SK-N-SH (cell line): ENCODE results near the gene TLX2. TPM values are rescaled to one million over a fixed set of nuclear protein-coding genes. Genes with fewer than 3 reads are reported as not detected.
"Not testable (repeated sequence)": the region's sequence is repeated elsewhere in the genome, so short reads cannot be mapped to it uniquely, and the experiment has no call there.

ENCODE experiments used
- CTCF ChIA-PET: fragments of 300-600, 350-600 bp; formaldehyde crosslinking; extraction: SDS; loops from one replicate; lab custom pipeline; 2021; lab: Yijun Ruan, JAX
- POLR2A ChIA-PET: fragments of 350-600 bp; sonication (Branson Sonifier 250); formaldehyde crosslinking; extraction: SDS; loops from one replicate; lab custom pipeline; 2020; ENCODE audit warnings: antibody characterized with exemption, inconsistent platforms; lab: Yijun Ruan, JAX
- DNase-seq: peaks from one replicate; pipeline ENCODE4 v3.0.0; 2012
- H2AFZ ChIP-seq: fragments of 200-600 bp; sonication (generic); 2 replicates; pipeline ENCODE4 v1.8.1; 2016; ENCODE audit warnings: antibody characterized with exemption, mild to moderate bottlenecking, low read depth
- H3F3A ChIP-seq: fragments of 200-600 bp; sonication (generic); replicated peaks from 2 replicates; pipeline ENCODE3; 2016; ENCODE audit warnings: antibody characterized with exemption, mild to moderate bottlenecking; ENCODE audit not compliant: insufficient read depth
- H3K27ac ChIP-seq, 2 experiments: fragments of 200-500 bp in 1 of 2; fragments of 200-600 bp in 1 of 2; sonication (Bioruptor generic) in 1 of 2; sonication (generic), shearing (Covaris generic) in 1 of 2; 2 replicates each; pipeline versions ENCODE4 v1.5.1 to v1.6.1; 2014 to 2016; ENCODE audit warnings: low read depth in 2 of 2, inconsistent platforms in 1 of 2, low read length in 1 of 2, mild to moderate bottlenecking in 1 of 2, mixed read lengths in 1 of 2
- H3K27me3 ChIP-seq: fragments of 200-600 bp; sonication (generic), shearing (Covaris generic); 2 replicates; pipeline ENCODE4 v1.6.1; 2016; ENCODE audit warnings: mixed run types; ENCODE audit not compliant: insufficient read depth
- H3K36me3 ChIP-seq, 2 experiments: fragments of 200-500 bp in 1 of 2; fragments of 200-600 bp in 1 of 2; sonication (Bioruptor generic) in 1 of 2; sonication (generic) in 1 of 2; replicated peaks in 1 of 2; 2 replicates each; pipeline versions ENCODE3 to v1.5.1; 2014 to 2016; ENCODE audit warnings: low read length in 1 of 2, mild to moderate bottlenecking in 1 of 2; ENCODE audit not compliant: insufficient read depth in 2 of 2, control insufficient read depth in 1 of 2
- H3K4me1 ChIP-seq, 2 experiments: fragments of 200-500 bp in 1 of 2; fragments of 200-600 bp in 1 of 2; sonication (Bioruptor generic) in 1 of 2; sonication (generic), shearing (Covaris generic) in 1 of 2; 2 replicates each; pipeline versions ENCODE4 v1.5.1 to v1.6.1; 2014 to 2016; ENCODE audit warnings: low read depth in 1 of 2, low read length in 1 of 2, mixed run types in 1 of 2; ENCODE audit not compliant: insufficient read depth in 2 of 2, control insufficient read depth in 1 of 2
- H3K4me2 ChIP-seq: fragments of 200-600 bp; sonication (generic), shearing (Covaris generic); 2 replicates; pipeline ENCODE4 v1.6.1; 2017; ENCODE audit warnings: mixed run types
- H3K4me3 ChIP-seq, 2 experiments: fragments of 200-500 bp in 1 of 2; fragments of 200-600 bp in 1 of 2; sonication (Bioruptor generic) in 1 of 2; sonication (generic), shearing (Covaris generic) in 1 of 2; 2 replicates each; pipeline versions ENCODE4 v1.5.1 to v1.8.1; 2014 to 2016; ENCODE audit warnings: low read depth in 2 of 2, inconsistent platforms in 1 of 2, low read length in 1 of 2, mild to moderate bottlenecking in 1 of 2, mixed read lengths in 1 of 2, moderate library complexity in 1 of 2
- H3K79me2 ChIP-seq: fragments of 200-600 bp; sonication (generic); 2 replicates; pipeline ENCODE4 v1.8.1; 2017; ENCODE audit warnings: mild to moderate bottlenecking; ENCODE audit not compliant: insufficient read depth
- H3K9ac ChIP-seq: fragments of 200-600 bp; sonication (generic); 2 replicates; pipeline ENCODE4 v1.6.1; 2017; ENCODE audit warnings: mixed run types
- H3K9me2 ChIP-seq: fragments of 200-600 bp; sonication (generic); 2 replicates; pipeline ENCODE4 v1.6.1; 2017; ENCODE audit warnings: mixed run types
- H3K9me3 ChIP-seq: fragments of 200-600 bp; sonication (generic); 2 replicates; pipeline ENCODE4 v1.6.1; 2017; ENCODE audit warnings: mixed run types, mild to moderate bottlenecking, moderate library complexity
- H4K20me1 ChIP-seq: fragments of 200-600 bp; sonication (generic); 2 replicates; pipeline ENCODE4 v1.6.1; 2017; ENCODE audit warnings: mild to moderate bottlenecking, mixed run types; ENCODE audit not compliant: insufficient read depth
- CTCF ChIP-seq: fragments of 200-600 bp; sonication (generic); IDR thresholded peaks from 2 replicates; pipeline ENCODE4 v1.6.1; 2017; ENCODE audit warnings: antibody characterized with exemption, mild to moderate bottlenecking, moderate library complexity
- FOXJ3 ChIP-seq: sonication (generic); formaldehyde crosslinking; IDR thresholded peaks from 2 replicates; pipeline ENCODE4 v1.5.1; 2020; ENCODE audit warnings: mild to moderate bottlenecking, missing genetic modification reagents
- IRF3 ChIP-seq: fragments of 150-350 bp; IDR thresholded peaks from 2 replicates; pipeline ENCODE4 v1.6.1; 2016; ENCODE audit warnings: mild to moderate bottlenecking, low read depth, low read length
- JUND ChIP-seq: IDR thresholded peaks from 2 replicates; pipeline ENCODE4 v1.4.0; 2012
- MXI1 ChIP-seq: IDR thresholded peaks from 2 replicates; pipeline ENCODE4 v1.6.1; 2012; ENCODE audit warnings: mild to moderate bottlenecking, low read depth, low read length, improper control_type of control experiment
- NRF1 ChIP-seq: IDR thresholded peaks from 2 replicates; pipeline ENCODE4 v1.6.1; 2012; ENCODE audit warnings: low read depth, mild to moderate bottlenecking, low read length
- PBX3 ChIP-seq: IDR thresholded peaks from 2 replicates; pipeline ENCODE4; 2012
- POLR2AphosphoS5 ChIP-seq: IDR thresholded peaks from 2 replicates; pipeline ENCODE4 v1.6.1; 2012; ENCODE audit warnings: low read depth, low read length
- RAD21 ChIP-seq: IDR thresholded peaks from 2 replicates; pipeline ENCODE4 v1.6.1; 2012; ENCODE audit warnings: mild to moderate bottlenecking, low read length
- RFX5 ChIP-seq: IDR thresholded peaks from 2 replicates; pipeline ENCODE4 v1.6.1; 2012; ENCODE audit warnings: mild to moderate bottlenecking, improper control_type of control experiment, low read length
- SMC3 ChIP-seq: IDR thresholded peaks from 2 replicates; pipeline ENCODE4 v1.6.1; 2012; ENCODE audit warnings: low read depth, low read length, improper control_type of control experiment
- TAF1 ChIP-seq: IDR thresholded peaks from 2 replicates; pipeline ENCODE4 v1.6.1; 2012; ENCODE audit warnings: low read depth, mild to moderate bottlenecking, low read length, moderate library complexity, borderline replicate concordance
- USF1 ChIP-seq: IDR thresholded peaks from 2 replicates; pipeline ENCODE4 v1.4.0; 2012; ENCODE audit warnings: low read depth, borderline replicate concordance
- WGBS: methylation state at CpG from one replicate; pipeline ENCODE4 v1.1.6; 2017; ENCODE audit warnings: low lambda C conversion rate; 5-methylcytosine and 5-hydroxymethylcytosine counted together
- polyA plus RNA-seq, 3 experiments: library from polyadenylated mRNA; depleted of rRNA; stranded (reverse); fragments of >200 nt; gene quantifications; 2 replicates each; pipeline ENCODE4 v1.2.3, GENCODE V29; 2012

Gene TLX2
- 24.5 and 25.6 TPM in 2 replicates for polyA plus RNA-seq (2012; rRNA removed)
- polyA plus RNA-seq (2012; cell fraction: cytosol; rRNA removed), result 11.9 and 19.9 TPM in 2 replicates
- polyA plus RNA-seq (2012; cell fraction: nucleus; rRNA removed), result 69.3 and 99.9 TPM in 2 replicates

GRCh38 chr2:74514368-74515270 lies at the start of gene TLX2:
Gene TLX2 (plus strand): TSS chr2:74514450. CDS start chr2:74514807, 357 bp downstream.
- DNase-seq, result peak; percentile 96
- no peaks in the 10 kb centered on the region for H4K20me1 ChIP-seq
- H3K79me2 ChIP-seq, result peaks cover 23% of the 10 kb centered on the region; the same call in 1 of the 2 replicates
- H3K9me3 ChIP-seq, result no peaks in the 10 kb centered on the region
- peak within 1 kb of the TSS; percentile 99 for H3K4me2 ChIP-seq
- H3K4me3 ChIP-seq, result peak within 1 kb of the TSS; percentile 68 to 90
- WGBS, result 30% methylated on average over 18 of the region's 82 CpGs
- peaks cover 9 to 18% of the 10 kb centered on the region in 2 experiments; a peak in 1 of 4 replicates for H3K4me1 ChIP-seq
- no peaks in the 10 kb centered on the region for H3K9me2 ChIP-seq
- peaks cover 16% of the 10 kb centered on the region for H3F3A ChIP-seq
- peaks cover 4% of the 10 kb centered on the region in 2 experiments for H3K36me3 ChIP-seq
- H3K27ac ChIP-seq, result peak within 1 kb of the TSS; percentile 53 to 95; a peak in 3 of 4 replicates
- peak within 1 kb of the TSS; percentile 71 for H3K9ac ChIP-seq
- CTCF ChIA-PET, result interaction anchor here (1.4 to 3.1 kb wide), 6 partner anchors 12 to 74 kb away, joined by 3 to 14 read pairs (median 10); partner anchors contain the start of genes AUP1, CCDC142, DQX1 and HTRA2
- POLR2A ChIA-PET, result interaction anchor here (0.7 to 1.9 kb wide), 12 partner anchors 8 to 74 kb away, joined by 3 to 6 read pairs (median 4); partner anchors contain the start of genes AUP1, CCDC142, DQX1 and HTRA2
- peak; percentile 70 for TF ChIP-seq PBX3
- TF ChIP-seq JUND, result no peak
- no peak for TF ChIP-seq USF1
- 0 out of 2 replicates have a peak, but pooled peaks have one; percentile 55 for TF ChIP-seq POLR2AphosphoS5
- 0 out of 2 replicates have a peak, but pooled peaks have one; percentile 4 for TF ChIP-seq SMC3
- 0 out of 2 replicates have a peak, but pooled peaks have one; percentile 9 for TF ChIP-seq RAD21
- no peak for TF ChIP-seq IRF3
- TF ChIP-seq FOXJ3 (CRISPR knock-in tag), result no peak
- TF ChIP-seq TAF1, result 0 out of 2 replicates have a peak, but pooled peaks have one; percentile 44
- TF ChIP-seq CTCF, result peak; percentile 25
- 0 out of 2 replicates have a peak, but pooled peaks have one; percentile 2 for TF ChIP-seq NRF1
- peak; percentile 48 for TF ChIP-seq MXI1
- TF ChIP-seq RFX5, result no peak
- H2AFZ ChIP-seq, result peak within 1 kb of the TSS; percentile 90
- no peaks in the 10 kb centered on the region for H3K27me3 ChIP-seq

- H3K4me1 ChIP-seq, H3K9me3 ChIP-seq, H4K20me1 ChIP-seq, H3K9ac ChIP-seq, H2AFZ ChIP-seq, H3K27me3 ChIP-seq, DNase-seq, H3K9me2 ChIP-seq, H3K27ac ChIP-seq, H3K4me3 ChIP-seq, H3K4me2 ChIP-seq: not testable (repeated sequence)
- H3K36me3 ChIP-seq, result peaks cover 13 to 15% of the 10 kb centered on the region in 2 experiments
- CTCF ChIA-PET, result interaction anchor here (1.0 to 2.6 kb wide), 2 partner anchors 12 to 61 kb away, joined by 4 to 20 read pairs; partner anchors contain the start of genes CCDC142 and TTC31
- peaks cover 26% of the 10 kb centered on the region; the same call in 1 of the 2 replicates for H3K79me2 ChIP-seq
- peaks cover 39% of the 10 kb centered on the region for H3F3A ChIP-seq
- 95% methylated on average over 12 of the region's 12 CpGs for WGBS
- POLR2A ChIA-PET, result interaction anchor here (1.0 to 6.9 kb wide), 4 partner anchors 10 to 30 kb away, joined by 3 to 60 read pairs (median 10); partner anchors contain the start of genes CCDC142, INO80B and WBP1
These were observed 43.5 kb upstream of the TLX2 start for GRCh38 chr2:74470742-74471141.
